ENCODE data around the gene PDLIM7.
"Not testable (repeated sequence)": the region's sequence is repeated elsewhere in the genome, so short reads cannot be mapped to it uniquely, and the experiment has no call there.

PDLIM7 gene, protein sequence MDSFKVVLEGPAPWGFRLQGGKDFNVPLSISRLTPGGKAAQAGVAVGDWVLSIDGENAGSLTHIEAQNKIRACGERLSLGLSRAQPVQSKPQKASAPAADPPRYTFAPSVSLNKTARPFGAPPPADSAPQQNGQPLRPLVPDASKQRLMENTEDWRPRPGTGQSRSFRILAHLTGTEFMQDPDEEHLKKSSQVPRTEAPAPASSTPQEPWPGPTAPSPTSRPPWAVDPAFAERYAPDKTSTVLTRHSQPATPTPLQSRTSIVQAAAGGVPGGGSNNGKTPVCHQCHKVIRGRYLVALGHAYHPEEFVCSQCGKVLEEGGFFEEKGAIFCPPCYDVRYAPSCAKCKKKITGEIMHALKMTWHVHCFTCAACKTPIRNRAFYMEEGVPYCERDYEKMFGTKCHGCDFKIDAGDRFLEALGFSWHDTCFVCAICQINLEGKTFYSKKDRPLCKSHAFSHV

DNA sequence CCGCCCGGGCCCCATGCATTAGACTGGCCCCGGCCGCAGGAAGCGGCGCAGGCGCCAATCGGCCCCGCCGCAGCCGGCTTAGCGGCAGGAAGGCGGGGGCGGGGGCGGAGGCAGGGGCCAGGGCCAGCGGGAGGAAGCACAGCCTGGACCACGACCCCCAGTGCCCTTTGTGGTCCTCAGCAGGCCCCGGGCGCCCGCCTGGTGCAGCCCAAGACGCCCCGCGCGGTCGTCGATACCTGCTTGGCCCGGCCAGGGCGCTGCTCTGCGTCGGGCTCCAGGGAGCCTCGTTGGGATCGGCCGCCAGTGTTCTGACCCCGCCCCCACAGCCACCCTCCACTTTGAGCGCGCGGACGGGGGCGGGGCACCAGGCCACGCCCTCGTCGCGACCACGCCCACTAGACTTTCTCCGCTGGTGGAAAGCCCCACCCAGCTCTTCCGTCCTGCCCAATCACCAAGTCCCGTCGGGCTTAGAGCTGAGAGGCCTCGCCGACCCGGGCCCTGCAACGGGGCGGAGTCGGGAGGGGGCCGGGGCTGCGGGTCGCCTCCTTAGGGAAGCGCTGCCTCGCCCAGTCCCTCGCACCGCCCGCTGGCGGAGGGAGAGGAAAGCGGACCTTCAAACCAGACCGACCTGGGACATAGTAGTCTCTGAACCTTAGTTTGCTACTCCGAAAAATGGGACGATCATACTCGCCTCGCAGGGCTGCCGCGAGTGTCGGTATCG is at the start of gene PDLIM7:
Gene PDLIM7 (minus strand): TSS at position 313 of the 721 bp plus-strand sequence. CDS start 1,092 bp downstream, outside the sequence.
- peak; percentile 95 for DNase-seq

DNA sequence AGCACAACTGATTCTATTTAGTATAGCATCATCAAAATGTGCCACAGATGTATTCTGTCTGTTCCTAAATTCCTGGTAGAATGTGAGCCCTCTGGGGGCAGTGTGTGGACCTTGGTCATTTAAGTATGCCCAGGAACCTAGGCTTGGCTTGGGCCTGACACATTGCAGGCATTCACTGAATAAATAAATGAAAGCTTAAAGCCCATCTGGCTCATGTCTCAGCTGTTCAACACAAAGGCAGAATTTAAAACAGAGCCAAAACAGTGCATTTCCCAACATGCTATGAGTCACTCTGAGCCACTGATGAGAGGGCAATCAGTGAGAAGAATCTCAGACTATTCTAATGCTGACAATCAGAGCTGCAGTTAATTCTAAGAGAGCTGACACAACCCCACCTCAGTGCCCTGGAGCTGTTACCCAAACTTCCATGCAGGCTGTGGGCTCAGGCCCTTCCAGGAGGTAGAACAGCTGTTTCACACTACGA is 48.9 kb upstream of the PDLIM7 start:
- no peak for DNase-seq

DNA sequence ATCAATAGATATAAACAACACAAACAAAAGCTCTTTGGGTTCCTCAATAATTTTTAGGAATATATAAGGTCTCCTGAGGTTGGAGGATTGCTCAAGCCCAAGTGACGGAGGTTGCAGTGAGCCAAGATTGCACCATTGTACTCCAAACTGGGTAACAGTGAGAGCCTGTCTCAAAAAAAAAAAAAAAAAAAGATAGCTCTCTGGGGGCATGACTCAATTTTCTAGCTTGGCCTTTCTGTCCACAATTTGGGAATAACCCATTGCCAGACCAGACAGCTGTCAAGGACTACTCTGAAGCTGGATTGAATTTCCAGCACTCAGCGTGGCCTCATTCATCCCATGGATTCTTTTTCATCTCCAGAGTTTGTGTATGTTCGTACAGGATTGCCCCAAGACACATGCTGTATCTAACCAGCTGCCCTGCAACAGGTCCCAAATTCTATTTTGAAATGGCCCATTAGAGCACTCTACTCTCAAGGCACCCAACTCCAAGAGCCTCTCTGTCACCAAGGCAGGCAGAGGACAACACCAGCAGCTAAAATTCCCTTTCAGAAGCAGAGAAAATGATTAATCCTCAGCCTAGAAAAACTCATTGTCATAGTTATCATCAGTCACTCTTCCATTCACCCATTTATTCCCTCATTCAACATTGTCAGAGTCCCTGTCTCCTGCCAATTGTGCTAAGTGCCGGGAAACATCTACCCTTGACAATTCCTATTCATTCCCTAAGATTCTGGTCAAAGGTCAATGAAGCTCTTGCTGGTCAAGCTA is 48.3 kb upstream of the PDLIM7 start:
- no peak for DNase-seq

DNA sequence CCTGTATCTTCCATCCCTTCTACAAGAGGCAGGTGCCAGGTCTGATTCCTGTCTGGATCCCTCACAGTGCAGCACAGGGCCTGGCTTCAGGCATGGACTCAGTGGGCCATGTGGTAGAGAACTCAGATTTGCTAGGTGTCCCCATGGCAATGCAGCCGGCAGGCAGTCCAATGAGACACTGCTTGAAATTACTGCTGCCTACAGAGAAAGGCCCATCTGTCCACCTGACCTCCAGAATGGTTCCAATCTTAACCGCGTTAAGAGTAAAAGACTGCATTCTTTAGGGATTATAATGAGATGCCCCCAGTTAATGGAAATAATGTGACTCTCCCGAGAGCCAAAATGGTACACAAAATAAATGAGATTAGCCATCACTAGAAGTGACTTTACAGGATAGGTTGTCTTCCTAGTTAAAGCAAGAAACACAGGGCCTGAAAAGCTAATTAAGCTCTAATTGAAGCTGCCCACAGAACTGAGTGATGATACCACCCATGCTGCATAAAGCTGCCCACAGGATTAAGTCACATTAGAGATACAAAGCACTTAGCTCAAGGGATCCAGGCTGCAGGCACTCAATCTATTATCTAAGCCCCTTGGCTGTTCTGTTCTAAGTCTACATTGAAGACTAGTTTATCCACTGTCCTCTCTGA is 45.5 kb upstream of the PDLIM7 start:
- no peak for DNase-seq

DNA sequence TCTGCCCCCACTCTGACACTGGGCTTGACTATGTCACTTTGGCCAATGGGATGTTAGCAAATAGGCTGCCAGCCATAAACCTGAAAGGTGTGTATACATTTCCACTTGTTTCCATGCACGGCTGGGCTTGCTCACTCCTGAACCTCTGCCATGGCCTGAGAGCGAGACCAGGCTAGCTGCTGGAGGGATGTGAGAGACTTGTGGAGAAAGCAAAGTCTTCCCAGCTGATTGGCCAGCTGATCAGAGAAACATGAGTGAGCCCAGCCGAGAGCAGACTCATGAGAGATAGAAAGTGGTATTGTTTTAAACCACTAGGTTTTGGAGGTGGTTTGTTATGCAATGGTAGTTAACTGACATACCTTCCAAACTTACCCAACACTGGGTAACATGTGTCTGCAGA is 43.0 kb upstream of the PDLIM7 start:
- DNase-seq: no peak

DNA sequence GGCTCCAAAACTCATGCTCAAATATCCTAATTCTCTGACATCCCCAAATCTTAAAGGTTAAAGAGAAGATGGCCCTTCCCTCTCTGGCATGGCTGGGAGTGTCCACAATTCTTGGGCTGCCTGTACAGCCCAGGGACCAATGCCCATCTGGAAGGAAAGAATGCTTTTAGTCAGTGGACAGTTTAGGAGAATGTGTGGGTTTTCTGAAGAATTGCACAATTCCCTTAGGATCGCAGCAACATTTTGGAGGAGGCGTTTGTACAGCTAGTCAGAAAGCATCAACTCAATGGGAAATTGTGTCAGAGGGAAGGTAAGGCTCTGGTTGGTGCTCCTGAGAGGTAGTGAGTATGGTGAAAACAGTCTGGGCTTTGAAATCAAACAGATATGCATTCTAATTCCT is 42.0 kb upstream of the PDLIM7 start:
- no peak for DNase-seq

DNA sequence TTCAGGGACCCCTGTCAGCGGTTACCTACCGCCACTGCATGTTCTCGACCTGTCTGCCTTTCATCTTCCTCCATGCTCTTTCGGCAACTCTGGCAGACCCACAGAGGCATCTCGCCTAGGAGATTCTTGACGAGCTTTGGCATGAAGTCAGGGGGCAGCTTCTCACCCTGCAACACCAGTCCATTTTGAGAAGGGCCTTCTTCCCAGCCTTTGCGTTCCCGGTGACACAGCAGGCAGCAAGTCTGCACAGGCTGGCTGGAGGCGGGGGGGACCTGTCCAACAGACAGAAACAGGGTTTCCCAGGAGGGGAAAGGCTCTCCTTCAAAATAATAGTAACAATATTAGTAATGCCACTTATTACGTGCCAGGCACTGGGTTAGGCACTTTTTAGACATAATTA is 41.5 kb upstream of the PDLIM7 start:
- no peak for DNase-seq

DNA sequence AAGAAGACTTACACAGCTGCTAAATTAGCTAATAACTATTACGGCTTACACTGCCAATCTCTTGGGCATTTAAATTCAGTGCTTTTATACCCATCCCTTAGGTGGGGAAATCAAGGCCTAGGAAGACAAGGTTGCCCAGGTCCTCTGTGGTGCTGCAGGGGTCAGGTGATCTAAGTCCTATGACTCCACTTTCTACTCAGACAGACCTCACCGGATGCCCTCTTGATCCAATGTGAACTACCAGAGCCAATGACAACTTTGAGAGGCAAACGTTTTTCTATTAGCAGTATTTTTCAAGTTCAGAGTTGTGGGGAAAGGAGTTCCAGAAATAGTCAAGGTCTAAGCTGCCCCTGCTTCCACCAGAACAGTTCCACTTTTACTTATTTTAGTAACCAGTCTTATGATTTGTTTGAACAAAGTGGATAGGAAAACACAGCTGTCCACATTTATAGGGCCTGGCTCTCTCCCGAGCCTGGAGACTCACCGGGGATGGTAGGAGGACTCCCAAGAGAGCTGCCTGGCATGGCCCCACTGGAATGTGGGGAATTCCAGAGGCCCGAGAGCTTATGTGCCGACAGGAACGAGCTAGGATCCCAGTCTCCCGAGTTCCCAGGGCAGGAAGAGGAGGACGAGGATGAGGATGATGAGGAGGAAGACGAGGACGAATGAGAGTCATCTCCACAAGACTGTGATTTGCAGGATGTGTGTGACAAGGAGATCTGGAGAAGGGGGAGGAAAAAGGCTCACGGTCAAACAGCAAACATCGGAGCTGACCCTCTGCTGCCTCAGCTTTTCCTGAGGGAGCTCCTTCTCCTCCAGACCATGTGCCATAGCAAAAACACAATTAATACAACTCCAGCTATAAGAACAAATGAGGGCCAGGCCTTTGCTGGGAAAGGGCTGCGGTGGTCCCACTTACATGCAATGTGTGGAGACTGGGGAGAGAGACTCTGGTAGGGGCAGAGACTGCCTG is 40.3 kb upstream of the PDLIM7 start:
- no peak for DNase-seq

DNA sequence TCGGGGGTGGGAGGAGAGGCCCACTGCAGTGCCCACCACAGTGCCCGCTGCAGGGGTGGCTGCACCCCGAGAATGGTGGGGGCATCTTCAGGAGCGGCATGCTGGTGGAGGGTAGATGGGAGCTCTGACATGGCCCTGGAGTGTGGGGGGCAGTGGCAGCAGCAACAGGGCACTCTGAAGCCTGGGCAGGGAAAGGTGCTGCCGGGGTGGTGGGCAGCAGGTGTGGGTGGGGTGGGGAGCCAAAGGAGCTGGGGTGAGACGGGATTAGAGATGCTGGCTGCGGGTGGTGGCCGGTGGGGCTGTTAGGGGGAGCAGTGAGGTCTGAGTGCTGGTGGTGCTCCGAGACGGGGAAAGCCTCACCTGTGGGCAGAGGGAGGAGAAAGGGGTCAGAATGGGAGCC is 39.0 kb upstream of the PDLIM7 start:
- DNase-seq: no peak

DNA sequence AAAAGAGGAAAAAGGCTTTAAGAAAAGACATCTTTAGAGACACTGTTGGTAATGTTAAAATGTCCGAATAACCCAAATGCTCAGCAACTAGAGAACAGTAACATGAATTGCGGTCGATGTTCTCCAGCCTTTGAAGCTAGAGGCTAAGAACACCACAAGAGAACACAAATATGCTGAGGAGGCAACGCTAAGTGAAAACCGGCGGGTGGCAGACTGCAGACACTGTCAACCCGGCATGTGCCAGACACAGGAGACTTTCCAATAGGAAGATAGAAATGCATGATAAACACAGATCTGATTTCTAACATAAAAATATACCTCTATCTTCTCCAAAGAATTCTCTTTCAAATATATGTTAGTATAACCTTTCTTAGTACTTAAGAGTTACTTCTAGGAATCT is 37.7 kb upstream of the PDLIM7 start:
- DNase-seq: no peak

DNA sequence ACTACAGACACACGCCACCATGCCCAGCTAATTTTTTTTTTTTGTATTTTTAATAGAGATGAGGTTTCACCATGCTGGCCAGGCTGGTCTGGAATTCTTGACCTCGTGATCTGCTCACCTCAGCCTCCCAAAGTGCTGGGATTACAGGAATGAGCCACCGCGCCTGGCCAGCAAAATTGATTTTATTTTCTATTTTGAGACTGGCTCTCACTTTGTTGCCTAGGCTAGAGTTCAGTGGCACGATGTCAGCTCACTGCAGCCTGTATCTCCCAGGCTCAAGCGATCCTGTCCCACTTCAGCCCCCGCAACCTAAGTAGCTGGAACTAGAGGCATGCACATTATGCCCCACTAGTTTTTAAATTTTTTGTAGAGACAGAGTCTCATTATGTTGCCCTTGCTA is 37.0 kb upstream of the PDLIM7 start:
- DNase-seq: not testable (repeated sequence)

DNA sequence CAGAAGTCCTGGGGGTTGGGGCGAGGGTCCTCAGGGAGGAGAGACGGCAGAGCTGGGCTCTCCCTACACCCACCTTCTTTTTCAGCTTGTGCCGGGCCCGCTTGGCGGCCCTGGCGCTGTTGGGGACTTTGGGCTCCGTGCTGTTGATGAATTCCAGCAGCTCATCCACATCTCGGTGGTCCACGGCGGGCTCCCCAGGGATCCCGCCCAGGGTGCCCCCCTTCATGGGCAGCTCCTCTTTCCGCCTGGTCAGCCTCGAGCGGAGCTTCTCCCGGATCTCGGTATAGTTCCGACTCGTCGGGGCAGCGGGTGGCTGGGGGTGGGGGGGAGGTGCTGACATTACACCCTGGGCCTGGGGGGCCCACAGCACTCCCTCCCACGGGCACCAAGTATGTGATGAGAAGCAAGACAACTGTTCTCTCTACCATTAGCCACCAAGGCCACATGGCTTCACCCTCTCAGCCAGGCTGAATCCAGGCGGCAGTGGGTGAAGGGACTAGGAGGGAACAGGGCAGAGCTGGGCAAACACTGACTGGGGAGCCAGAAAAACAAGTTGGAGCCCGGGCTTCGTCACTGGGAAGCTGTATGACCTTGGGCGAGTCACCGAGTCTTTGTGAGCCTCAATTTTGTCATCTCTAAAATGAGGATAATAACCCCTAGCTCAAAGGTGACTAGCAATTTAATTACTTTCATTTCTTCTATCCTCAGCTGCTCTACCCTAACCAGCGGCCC is 34.0 kb upstream of the PDLIM7 start:
- DNase-seq: no peak

DNA sequence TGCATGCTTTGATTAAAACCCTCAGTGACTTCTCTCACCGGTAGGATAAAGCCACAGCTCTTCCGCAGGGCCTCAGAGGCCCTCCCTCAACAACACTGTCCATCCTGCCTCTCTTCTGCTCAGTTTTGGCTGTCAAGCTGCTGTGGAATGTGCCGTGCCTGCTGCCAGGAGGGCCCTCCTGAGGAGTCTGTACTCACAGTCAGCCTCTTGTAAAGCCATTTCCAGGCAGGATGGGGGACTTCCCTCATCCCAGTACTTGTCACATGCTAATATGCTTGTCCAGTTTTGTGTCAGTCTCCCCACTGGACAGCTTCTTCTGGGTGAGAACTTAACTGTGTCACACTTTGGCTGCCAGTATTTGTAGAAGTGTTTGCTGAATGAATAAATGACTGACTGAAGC is 33.2 kb upstream of the PDLIM7 start:
- no peak for DNase-seq

DNA sequence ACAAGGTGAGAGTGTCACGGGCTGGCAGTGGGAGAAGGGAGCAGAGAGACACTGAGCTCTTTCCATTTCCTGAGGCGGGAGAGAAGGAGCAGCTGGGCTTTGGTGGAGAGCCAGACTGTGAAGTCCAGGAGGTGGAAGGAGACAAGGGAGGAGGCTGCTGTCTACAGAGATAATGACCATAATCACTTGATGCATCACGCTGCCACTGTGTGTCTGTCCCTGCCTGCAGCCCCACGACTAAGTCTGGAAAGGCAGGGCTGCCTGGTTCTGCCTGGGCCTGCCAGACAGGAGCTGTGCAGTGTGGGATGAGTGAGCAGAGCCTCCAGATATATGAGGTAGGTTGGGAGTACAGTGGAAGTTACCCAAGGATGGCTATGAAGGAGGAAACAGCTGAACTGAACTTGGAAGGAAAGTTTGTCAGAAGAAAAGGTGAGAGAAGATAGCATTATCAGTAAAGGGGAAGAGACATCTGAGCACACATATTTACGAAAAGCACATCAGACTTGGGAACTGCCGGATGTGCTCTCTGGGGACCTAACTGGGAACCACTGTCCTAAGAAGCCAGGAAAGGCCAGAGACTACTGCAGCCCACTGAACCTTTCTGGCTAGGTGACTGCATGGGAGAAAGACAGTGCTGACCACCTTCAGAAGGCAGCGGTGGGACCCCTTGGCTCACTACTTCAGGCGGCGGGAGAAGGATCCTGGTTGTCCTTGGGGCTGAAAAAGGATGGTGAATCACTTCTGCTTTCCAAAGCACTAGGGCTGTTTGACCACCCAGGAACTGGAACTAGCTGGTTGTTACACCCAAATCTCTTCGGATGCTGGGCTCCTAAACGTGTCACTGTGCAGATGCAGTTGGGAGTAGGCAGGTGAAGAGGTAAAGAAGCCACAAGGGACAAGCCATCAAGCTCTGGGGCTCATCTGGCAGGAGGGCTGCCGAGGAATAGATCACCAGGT is 32.1 kb upstream of the PDLIM7 start:
- no peak for DNase-seq

DNA sequence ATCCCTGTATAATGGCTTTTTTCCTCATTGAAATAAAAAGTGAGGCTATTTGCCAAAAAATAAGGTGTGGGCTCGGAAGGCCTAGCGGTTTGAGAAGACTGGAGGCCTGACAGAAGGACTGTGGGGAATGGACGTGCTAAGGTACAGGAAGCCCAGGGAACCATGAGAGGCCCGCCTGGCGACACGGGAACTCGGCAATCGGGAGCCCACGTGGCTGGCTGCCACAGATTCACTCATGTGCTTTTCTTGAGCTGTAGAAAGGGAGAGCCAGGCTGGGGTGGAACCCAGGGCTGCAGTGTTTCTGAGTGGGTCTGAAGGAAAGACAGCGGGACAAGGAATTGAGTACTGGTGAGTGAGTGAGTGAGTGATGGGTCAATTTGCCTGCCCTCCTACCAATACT is 31.2 kb upstream of the PDLIM7 start:
- DNase-seq: no peak

DNA sequence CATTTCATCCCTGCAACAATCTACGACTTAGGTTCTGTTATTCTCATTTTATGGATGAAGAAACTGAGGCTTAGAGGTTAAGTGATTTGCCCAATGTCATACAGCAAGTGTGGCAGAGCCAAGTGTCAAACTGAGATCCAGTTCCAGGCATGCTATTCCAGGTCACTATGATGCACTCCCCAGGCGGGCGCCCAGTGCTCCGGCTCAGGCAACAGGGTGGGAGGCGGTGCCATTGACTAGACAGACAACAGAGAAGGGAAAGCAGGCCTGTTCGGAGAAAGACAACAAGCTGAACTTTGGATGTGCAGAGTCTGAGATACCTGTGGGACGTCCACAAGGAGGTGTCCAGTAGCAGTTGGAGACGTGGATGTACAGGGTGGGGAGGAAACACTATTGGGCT is 30.2 kb upstream of the PDLIM7 start:
- DNase-seq: no peak

DNA sequence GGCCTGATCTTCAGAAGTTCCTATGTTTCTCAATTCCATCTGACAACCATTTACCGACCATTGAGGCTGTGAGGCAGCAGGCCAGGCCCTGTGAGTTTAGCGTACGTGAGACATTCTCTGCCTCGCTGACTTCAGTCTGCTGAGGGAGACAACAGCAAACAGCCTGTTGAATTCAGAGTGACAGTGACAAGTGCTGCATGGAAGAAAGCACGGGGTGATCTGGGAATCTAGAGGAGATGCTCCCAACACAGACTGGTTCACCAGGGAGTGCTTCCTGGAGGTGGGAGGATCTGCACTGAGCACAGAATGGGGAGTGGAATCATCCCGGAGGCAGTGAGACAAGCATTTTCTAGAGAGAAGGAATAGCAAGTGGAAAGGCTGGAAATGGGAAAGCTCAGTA is 29.4 kb upstream of the PDLIM7 start:
- DNase-seq: no peak

DNA sequence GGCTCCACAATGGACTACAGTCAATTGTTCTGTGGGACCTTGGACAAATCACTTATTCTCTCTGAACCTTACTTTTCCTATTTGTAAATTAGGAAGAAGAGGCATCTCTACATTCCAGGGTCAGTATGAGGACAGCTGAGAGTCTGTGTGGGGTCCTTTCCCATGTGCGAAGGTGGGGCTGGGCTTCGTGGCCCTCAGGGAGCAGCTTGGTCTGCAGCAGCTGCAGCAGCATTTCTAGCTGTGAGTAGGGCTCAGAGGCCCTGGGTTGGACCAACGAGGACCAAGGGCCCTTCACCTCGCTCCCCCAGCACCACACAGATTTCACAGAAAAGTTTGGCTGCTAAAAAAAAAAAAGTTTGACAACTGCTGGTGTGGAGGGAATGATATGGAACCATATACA is 28.8 kb upstream of the PDLIM7 start:
- no peak for DNase-seq

DNA sequence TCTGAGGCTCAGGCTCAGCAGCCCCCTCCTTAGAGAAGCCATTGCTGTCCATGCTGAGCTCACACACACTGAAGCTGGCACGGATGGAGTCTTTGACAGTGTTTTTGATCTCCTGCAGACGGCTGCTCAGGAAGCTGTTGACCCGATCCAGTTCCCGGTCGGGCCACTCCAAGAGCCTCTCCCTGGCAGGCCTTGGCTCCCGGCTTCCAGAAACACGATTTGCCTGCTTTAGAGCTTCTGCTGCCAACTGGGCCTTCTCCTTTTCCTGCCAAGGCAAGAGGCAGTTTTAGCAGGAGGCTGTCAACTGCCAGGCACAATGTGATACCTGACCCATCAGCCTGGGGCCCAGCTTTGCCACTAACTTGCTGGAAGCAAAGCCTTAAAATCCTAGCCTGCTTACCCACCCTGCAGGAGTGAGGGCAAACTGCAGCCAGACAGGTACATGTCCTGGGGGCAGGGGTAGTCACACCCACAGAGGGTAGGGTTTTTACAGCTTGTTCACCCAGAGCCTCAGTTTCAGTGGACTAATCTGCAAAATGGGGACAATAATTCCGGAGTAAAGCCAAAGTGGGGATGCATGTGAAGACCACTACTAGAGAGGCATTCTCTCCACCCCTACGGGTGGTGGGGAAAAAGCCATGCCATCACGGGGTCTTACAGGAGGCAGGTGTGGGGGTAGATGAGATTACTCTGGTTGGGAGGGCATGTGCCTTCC is 27.7 kb upstream of the PDLIM7 start:
- no peak for DNase-seq

Measured in RPMI8226 (cell line).